NCI-H345 treated with DMSO at 0.1 percent for 48 hours (cell line): ENCODE data around the gene BCAS1.
"Not testable (repeated sequence)": the region's sequence is repeated elsewhere in the genome, so short reads cannot be mapped to it uniquely, and the experiment has no call there.

Experiments
- DNase-seq: peaks from one replicate; lab custom pipeline; 2025; ENCODE audit not compliant: unreplicated experiment; lab: John Stamatoyannopoulos, UW

Gene BCAS1

DNA sequence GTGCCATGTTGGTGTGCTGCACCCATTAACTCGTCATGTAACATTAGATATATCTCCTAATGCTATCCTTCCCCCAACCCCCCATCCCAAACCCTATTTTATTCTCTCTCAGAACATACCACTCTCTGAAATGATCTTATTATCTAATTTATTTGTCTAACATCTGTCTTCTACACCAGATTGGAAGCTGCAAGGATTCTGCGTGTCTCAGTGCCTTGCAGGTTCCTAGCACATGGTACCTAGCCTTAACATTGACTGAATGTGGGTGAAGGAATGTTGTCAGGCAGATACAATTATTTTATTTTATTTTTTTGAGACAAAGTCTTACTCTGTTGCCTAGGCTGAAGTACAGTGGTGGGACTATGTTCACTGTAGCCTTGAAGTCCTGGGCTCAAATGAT is 124.9 kb downstream of the BCAS1 start:
- no peak for DNase-seq

- no peak for DNase-seq
These were observed 125.6 kb downstream of the BCAS1 start for GRCh38 chr20:53944796-53945195.

DNA sequence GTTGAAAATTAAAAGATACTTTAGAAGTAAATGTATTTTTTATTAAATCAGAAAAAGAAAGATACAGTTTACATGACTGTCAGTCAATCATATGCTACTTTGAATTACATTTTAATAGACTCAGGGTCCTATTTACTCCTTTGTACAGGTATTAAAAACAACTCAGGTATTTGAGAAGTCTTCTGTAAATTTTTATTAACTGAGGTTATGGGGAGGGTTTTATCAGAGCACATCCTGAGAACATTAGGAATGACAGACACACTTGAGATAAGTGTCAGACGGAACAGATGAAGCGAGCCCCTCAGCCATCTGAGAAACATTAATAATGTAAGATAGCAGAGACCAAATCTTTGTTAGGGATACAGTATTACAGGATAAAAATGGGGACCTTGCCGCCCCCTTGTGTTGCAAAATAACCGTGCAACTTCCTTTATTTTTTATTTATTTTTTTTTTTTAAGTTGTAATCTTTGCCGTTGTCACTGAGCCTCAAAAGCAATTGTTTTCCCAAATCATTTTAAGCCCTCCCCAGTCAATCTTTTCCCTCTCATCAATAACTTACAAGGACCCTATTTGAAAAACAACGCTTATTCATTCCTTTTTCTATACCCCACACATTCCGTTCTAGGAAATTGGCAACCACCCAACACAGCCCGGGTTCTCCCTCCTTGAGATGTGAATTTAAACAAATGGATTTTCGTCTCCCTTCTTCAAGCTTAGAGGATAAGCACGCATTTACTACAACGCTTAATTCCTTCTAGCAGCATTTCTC is 126.7 kb downstream of the BCAS1 start:
- no peak for DNase-seq

GRCh38 chr20:53942973-53943372 is 127.4 kb downstream of the BCAS1 start:
- DNase-seq = no peak

- no peak for DNase-seq
These were observed 128.0 kb downstream of the BCAS1 start for GRCh38 chr20:53942472-53942816.

DNA sequence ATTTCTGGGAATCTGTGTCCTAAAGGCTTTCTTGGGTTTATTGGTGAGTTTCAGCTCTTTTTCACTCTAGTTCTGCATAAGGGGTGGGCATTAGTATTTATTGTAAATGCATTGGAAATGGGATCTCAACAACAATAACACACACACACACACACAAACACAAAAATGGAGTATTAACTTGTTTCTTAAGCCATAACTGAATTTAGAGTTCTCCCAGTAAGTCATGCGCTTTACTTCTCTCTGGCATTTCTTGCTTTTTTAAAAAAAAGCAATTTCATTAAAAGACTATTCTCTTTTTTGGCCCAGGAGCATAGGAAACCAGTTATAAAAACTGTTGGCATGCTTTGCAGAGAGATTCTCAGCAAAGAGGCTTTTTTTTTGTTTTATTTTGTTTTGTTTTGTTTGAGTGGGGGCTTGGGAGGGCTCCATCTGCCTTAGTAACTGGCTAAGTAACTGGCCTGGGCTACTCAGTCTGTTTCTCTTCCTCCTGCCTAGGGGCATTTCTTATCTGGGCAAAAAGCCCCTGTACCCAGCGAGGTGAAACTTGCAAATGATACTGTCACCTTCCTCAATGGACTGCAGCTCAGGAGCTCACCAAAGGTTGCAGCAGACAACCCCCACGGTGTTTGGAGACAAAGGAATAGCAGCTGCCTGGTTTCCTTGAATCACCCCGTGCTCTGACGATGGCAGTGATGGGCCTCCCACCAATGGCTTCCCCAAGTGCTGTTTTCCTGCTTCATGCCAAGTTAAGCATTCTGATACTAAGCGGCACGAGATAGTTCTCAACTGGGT is 128.5 kb downstream of the BCAS1 start:
- DNase-seq = no peak

- DNase-seq = no peak
These were observed 129.4 kb downstream of the BCAS1 start for GRCh38 chr20:53940907-53941545.

GRCh38 chr20:53940360-53940702 is 130.1 kb downstream of the BCAS1 start:
- DNase-seq = no peak

DNA sequence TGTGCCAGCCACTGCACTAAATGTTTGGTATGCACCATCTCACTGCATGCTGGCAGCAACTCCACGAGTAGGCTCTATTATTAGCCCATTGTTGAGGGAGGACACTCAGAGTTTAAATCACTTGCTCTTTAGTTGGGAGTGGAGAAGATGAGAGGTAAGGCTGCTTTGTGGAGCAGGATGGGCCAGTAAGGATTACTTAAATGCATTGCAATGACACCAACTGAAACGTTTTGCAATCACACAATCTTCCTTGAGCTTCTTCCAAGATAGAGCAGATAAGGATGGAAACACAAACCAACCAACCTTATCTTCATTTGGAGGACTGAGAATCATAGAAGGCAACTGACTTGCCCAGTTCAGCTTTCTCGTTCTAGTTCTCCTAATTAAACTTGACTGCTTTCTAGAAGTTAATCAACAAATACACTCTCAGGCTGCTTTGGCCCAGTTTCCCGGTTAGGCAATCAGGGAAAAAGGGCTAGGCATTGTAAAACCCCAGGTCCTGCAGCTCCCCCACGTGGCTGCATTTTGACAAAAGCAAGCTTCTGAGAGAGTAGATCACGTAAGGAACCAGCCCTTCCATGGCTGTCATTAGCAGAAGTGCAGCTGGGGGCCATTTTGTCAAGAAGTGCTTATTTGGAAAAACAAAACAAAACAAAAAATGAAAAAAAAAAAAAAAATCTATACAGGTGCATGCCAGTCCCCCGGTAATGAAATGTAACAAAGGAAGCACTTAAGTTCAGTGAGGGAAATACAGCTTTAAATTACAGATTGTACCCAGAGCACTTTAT is 130.6 kb downstream of the BCAS1 start:
- no peak for DNase-seq

GRCh38 chr20:53939190-53939571 is 131.2 kb downstream of the BCAS1 start:
- DNase-seq = no peak

- DNase-seq = no peak
These were observed 131.7 kb downstream of the BCAS1 start for GRCh38 chr20:53938739-53939138.

- DNase-seq = no peak
These were observed 132.4 kb downstream of the BCAS1 start for GRCh38 chr20:53937929-53938367.

GRCh38 chr20:53937339-53937741 is 133.1 kb downstream of the BCAS1 start:
- DNase-seq = no peak

- no peak for DNase-seq
These were observed 134.9 kb downstream of the BCAS1 start for GRCh38 chr20:53935344-53936084.

GRCh38 chr20:53934421-53935343 is 135.7 kb downstream of the BCAS1 start:
- DNase-seq = no peak

GRCh38 chr20:53933232-53933846 is 137.1 kb downstream of the BCAS1 start:
- DNase-seq = no peak

GRCh38 chr20:53932655-53933192 is 137.7 kb downstream of the BCAS1 start:
- DNase-seq = not testable (repeated sequence)

DNA sequence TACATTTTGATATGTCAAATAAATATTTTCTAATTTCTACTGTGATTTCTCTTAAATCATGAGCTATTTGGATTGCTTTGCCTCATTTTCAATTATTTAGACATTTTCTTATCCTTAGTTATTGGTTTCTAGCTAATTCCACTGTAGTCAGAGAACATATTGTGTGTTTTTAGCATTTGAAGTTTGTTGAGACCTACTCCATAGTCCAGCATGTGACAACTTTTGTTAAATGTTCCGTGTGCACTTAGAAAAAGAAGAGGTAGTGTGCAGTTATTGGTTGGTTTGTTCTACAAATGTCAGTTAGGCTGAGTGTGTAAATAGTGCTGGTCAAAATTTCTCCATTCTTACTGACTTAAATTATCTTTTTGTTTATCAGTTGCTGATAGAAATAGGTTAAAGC is 138.8 kb downstream of the BCAS1 start:
- no peak for DNase-seq
